LNCaP clone FGC (cell line): Measurements from ENCODE around the gene SMC6.
A peak's percentile ranks its signal among the peaks of the same experiment; 100 is the strongest.

ENCODE experiments used
- DNase-seq: peaks from one replicate; pipeline ENCODE4 v3.0.0-alpha.2; 2011; ENCODE audit warnings: low read depth
- H3K4me3 ChIP-seq: 2 replicates; pipeline ENCODE4 v1.5.1; 2011; ENCODE audit warnings: mild to moderate bottlenecking, low read depth, low read length, control low read depth
- CTCF ChIP-seq: IDR thresholded peaks from 2 replicates; pipeline ENCODE4 v1.5.1; 2012; ENCODE audit warnings: mild to moderate bottlenecking; ENCODE audit not compliant: control insufficient read depth, insufficient read depth; ENCODE audit errors: extremely low read depth

SMC6 gene

GRCh38 chr2:17740203-17740602 lies 13.4 kb downstream of the SMC6 start:
- no peak for TF ChIP-seq CTCF
- H3K4me3 ChIP-seq = no peak overlapping the region
- no peak for DNase-seq

GRCh38 chr2:17736989-17737388 lies 16.6 kb downstream of the SMC6 start:
- no peak for TF ChIP-seq CTCF
- no peak overlapping the region for H3K4me3 ChIP-seq
- no peak for DNase-seq

- DNase-seq = no peak
- H3K4me3 ChIP-seq = no peak overlapping the region
- TF ChIP-seq CTCF = no peak
Observed at GRCh38 chr2:17735864-17736263, 17.7 kb downstream of the SMC6 start.

GRCh38 chr2:17733599-17733998 lies 20.0 kb downstream of the SMC6 start:
- H3K4me3 ChIP-seq = no peak overlapping the region
- no peak for TF ChIP-seq CTCF
- DNase-seq = peak; percentile 89

- DNase-seq = peak; percentile 36
- no peak for TF ChIP-seq CTCF
- no peak overlapping the region for H3K4me3 ChIP-seq
Observed at GRCh38 chr2:17729880-17730279, 23.7 kb downstream of the SMC6 start.

- H3K4me3 ChIP-seq = no peak overlapping the region
- no peak for DNase-seq
- no peak for TF ChIP-seq CTCF
Observed at GRCh38 chr2:17728210-17728609, 25.4 kb downstream of the SMC6 start.

GRCh38 chr2:17719562-17720371 lies 33.8 kb downstream of the SMC6 start:
- peak; percentile 65 for TF ChIP-seq CTCF

More at GRCh38 chr2:17719562-17720371, 33.8 kb downstream of the SMC6 start:
- no peak overlapping the region for H3K4me3 ChIP-seq
- no peak for DNase-seq
